ENCODE measurements around the gene EPS15. TPM values are rescaled to one million over a fixed set of nuclear protein-coding genes. Genes with fewer than 3 reads are reported as not detected.
"Not testable (repeated sequence)": the region's sequence is repeated elsewhere in the genome, so short reads cannot be mapped to it uniquely, and the experiment has no call there.

The EPS15 gene
- total RNA-seq, 1 donor, result 82.2 TPM

DNA sequence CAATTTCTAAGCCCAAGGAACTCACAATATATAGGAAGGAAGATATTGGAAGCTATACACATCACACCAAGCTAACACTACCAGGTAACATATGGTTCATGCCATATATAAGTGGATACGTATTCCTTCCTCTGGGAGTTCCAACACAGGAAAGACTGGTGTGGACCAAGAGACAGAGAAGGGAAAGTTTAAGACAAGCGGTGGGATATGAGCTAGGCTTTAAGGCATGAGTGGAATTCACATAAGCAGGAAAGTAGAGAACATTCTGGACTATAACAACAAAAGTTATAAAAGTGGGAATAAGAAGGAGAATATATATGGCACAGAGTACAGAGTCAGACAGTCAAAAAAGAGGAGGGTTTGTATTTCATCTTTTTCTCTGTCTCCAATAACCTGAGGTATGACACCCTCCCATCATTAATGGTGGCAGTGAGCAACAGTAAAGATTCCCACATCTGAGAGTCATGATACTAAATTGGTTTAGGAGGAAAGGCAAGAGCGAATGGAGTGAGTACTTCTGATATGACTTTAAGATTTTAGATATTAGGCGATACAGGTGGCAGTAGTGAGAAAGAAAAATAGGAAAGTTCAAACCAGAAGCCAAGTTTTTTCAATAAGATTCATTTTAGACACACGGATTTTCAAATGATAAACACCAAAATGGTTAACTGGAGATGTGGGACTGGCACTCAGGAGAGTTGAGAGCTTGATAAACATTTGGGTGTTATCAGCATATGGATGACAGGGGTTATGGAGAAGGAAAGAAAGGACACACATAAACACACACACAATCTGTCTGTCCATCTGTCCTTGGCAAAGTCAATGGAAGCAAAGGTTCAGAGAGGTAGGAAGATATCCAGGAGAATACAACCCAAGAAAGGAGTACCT lies 101.3 kb downstream of the EPS15 start:
- TF ChIP-seq, protein P1, sequence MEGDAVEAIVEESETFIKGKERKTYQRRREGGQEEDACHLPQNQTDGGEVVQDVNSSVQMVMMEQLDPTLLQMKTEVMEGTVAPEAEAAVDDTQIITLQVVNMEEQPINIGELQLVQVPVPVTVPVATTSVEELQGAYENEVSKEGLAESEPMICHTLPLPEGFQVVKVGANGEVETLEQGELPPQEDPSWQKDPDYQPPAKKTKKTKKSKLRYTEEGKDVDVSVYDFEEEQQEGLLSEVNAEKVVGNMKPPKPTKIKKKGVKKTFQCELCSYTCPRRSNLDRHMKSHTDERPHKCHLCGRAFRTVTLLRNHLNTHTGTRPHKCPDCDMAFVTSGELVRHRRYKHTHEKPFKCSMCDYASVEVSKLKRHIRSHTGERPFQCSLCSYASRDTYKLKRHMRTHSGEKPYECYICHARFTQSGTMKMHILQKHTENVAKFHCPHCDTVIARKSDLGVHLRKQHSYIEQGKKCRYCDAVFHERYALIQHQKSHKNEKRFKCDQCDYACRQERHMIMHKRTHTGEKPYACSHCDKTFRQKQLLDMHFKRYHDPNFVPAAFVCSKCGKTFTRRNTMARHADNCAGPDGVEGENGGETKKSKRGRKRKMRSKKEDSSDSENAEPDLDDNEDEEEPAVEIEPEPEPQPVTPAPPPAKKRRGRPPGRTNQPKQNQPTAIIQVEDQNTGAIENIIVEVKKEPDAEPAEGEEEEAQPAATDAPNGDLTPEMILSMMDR (IDR thresholded peaks at IDR 0.05; ENCODE audit: extremely low read depth, low read depth, low read length), result no peak
- H2AFZ ChIP-seq (ENCODE audit: low read length), result no peak overlapping the region
- H4K20me1 ChIP-seq (ENCODE audit: insufficient read depth, low read length), result no peaks in the 10 kb centered on the region
- peaks cover 3% of the 10 kb centered on the region for H3K36me3 ChIP-seq (ENCODE audit: insufficient read depth, low read length)
- peaks cover 6% of the 10 kb centered on the region for H3K4me1 ChIP-seq (ENCODE audit: insufficient read depth, low read length)
- no peaks in the 10 kb centered on the region for H3K9me3 ChIP-seq (ENCODE audit: low read depth, low read length)
- H3K4me3 ChIP-seq (ENCODE audit: insufficient read depth, low read length), result no peak overlapping the region
- H3K27me3 ChIP-seq (ENCODE audit: insufficient read depth, low read length), result no peaks in the 10 kb centered on the region
- H3K27ac ChIP-seq (ENCODE audit: low read depth, low read length), result peak overlapping the region; percentile 7
- no peak overlapping the region for H3K4me2 ChIP-seq (ENCODE audit: insufficient read depth, low read length)
- no peak for DNase-seq (ENCODE audit: insufficient read length, low spot score, missing footprints)
- H3K79me2 ChIP-seq (ENCODE audit: insufficient read depth, low read length), result no peaks in the 10 kb centered on the region

GRCh38 chr1:51416910-51417309 lies 102.2 kb downstream of the EPS15 start:
- Histone ChIP-seq H3K4me1 (ENCODE audit: insufficient read depth, low read length) (peaks cover 6% of the 10 kb centered on the region), H3K9me3 (ENCODE audit: low read depth, low read length) (no peaks in the 10 kb centered on the region), H3K36me3 (ENCODE audit: insufficient read depth, low read length) (peaks cover 3% of the 10 kb centered on the region), H2AFZ (ENCODE audit: low read length) (no peak overlapping the region), H3K4me2 (ENCODE audit: insufficient read depth, low read length) (no peak overlapping the region), H3K4me3 (ENCODE audit: insufficient read depth, low read length) (no peak overlapping the region), H4K20me1 (ENCODE audit: insufficient read depth, low read length) (no peaks in the 10 kb centered on the region), H3K27me3 (ENCODE audit: insufficient read depth, low read length) (no peaks in the 10 kb centered on the region), H3K79me2 (ENCODE audit: insufficient read depth, low read length) (no peaks in the 10 kb centered on the region), H3K27ac (ENCODE audit: low read depth, low read length) (no peak overlapping the region)
- TF ChIP-seq, protein P1 (IDR thresholded peaks at IDR 0.05; ENCODE audit: extremely low read depth, low read depth, low read length), result no peak
- no peak for DNase-seq (ENCODE audit: insufficient read length, low spot score, missing footprints)

DNA sequence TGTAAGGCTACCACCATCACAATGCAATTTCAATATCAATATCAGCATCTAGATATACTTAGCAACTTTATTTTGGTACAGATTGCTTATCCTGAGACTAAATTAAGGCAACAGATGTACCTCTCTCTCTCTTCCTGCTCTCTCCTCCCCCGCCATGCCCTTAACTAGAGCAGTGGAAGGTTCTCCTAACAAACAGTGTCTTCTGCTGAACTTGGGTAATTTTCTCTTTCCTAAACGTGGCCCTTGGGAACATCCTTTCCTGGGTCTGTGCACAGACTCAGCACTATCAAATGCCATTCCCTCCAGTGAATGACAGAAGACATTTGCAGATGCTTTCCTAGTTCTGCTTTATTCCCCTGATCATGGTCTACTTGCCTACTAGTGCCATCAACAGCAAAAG lies 103.1 kb downstream of the EPS15 start:
- Histone ChIP-seq H3K36me3 (ENCODE audit: insufficient read depth, low read length) (peaks cover 3% of the 10 kb centered on the region), H2AFZ (ENCODE audit: low read length) (no peak overlapping the region), H3K4me2 (ENCODE audit: insufficient read depth, low read length) (no peak overlapping the region), H3K4me3 (ENCODE audit: insufficient read depth, low read length) (no peak overlapping the region), H4K20me1 (ENCODE audit: insufficient read depth, low read length) (no peaks in the 10 kb centered on the region), H3K4me1 (ENCODE audit: insufficient read depth, low read length) (peaks cover 6% of the 10 kb centered on the region), H3K27me3 (ENCODE audit: insufficient read depth, low read length) (no peaks in the 10 kb centered on the region), H3K79me2 (ENCODE audit: insufficient read depth, low read length) (no peaks in the 10 kb centered on the region), H3K27ac (ENCODE audit: low read depth, low read length) (no peak overlapping the region), H3K9me3 (ENCODE audit: low read depth, low read length) (no peaks in the 10 kb centered on the region)
- no peak for DNase-seq (ENCODE audit: insufficient read length, low spot score, missing footprints)
- TF ChIP-seq, protein P1 (IDR thresholded peaks at IDR 0.05; ENCODE audit: extremely low read depth, low read depth, low read length), result no peak

GRCh38 chr1:51414811-51415210 lies 104.3 kb downstream of the EPS15 start:
- Histone ChIP-seq H3K4me2 (ENCODE audit: insufficient read depth, low read length) (no peak overlapping the region), H3K27me3 (ENCODE audit: insufficient read depth, low read length) (no peaks in the 10 kb centered on the region), H3K36me3 (ENCODE audit: insufficient read depth, low read length) (no peaks in the 10 kb centered on the region), H3K27ac (ENCODE audit: low read depth, low read length) (no peak overlapping the region), H4K20me1 (ENCODE audit: insufficient read depth, low read length) (no peaks in the 10 kb centered on the region), H3K79me2 (ENCODE audit: insufficient read depth, low read length) (no peaks in the 10 kb centered on the region), H2AFZ (ENCODE audit: low read length) (no peak overlapping the region), H3K4me1 (ENCODE audit: insufficient read depth, low read length) (peaks cover 6% of the 10 kb centered on the region), H3K4me3 (ENCODE audit: insufficient read depth, low read length) (no peak overlapping the region), H3K9me3 (ENCODE audit: low read depth, low read length) (no peaks in the 10 kb centered on the region)
- no peak for DNase-seq (ENCODE audit: insufficient read length, low spot score, missing footprints)
- TF ChIP-seq, protein P1 (IDR thresholded peaks at IDR 0.05; ENCODE audit: extremely low read depth, low read depth, low read length), result no peak

- not testable (repeated sequence) for DNase-seq (ENCODE audit: insufficient read length, low spot score, missing footprints); H3K4me1 ChIP-seq (ENCODE audit: insufficient read depth, low read length); H3K9me3 ChIP-seq (ENCODE audit: low read depth, low read length); H3K79me2 ChIP-seq (ENCODE audit: insufficient read depth, low read length); H3K4me3 ChIP-seq (ENCODE audit: insufficient read depth, low read length); H3K27me3 ChIP-seq (ENCODE audit: insufficient read depth, low read length); H3K4me2 ChIP-seq (ENCODE audit: insufficient read depth, low read length); H2AFZ ChIP-seq (ENCODE audit: low read length); H3K27ac ChIP-seq (ENCODE audit: low read depth, low read length); H4K20me1 ChIP-seq (ENCODE audit: insufficient read depth, low read length)
- H3K36me3 ChIP-seq (ENCODE audit: insufficient read depth, low read length), result peaks cover 19% of the 10 kb centered on the region
These were observed 107.2 kb downstream of the EPS15 start for GRCh38 chr1:51411820-51412219.
